SK-N-SH treated with all-trans-retinoic acid at 6 μM for 48 hours (cell line): ENCODE results near the gene SRBD1.

Experiments used
- CREB5 ChIP-seq: fragments of 250-450 bp; sonication (Bioruptor Pico); IDR thresholded peaks from 2 replicates; pipeline ENCODE4 v1.5.1; 2020; ENCODE audit warnings: low read depth, mild to moderate bottlenecking, moderate library complexity
- CSDC2 ChIP-seq: fragments of 250-450 bp; sonication (Bioruptor Pico); IDR thresholded peaks from 2 replicates; pipeline ENCODE4 v1.5.0; 2020; ENCODE audit warnings: mild to moderate bottlenecking, moderate library complexity
- GLIS3 ChIP-seq: fragments of 250-450 bp; sonication (Bioruptor Pico); IDR thresholded peaks from 2 replicates; pipeline ENCODE4 v1.5.0; 2020; ENCODE audit warnings: mild to moderate bottlenecking, moderate library complexity
- ISL1 ChIP-seq: fragments of 250-450 bp; sonication (Bioruptor Pico); IDR thresholded peaks from 2 replicates; pipeline ENCODE4 v2.1.2; 2022; ENCODE audit warnings: mild to moderate bottlenecking, moderate library complexity
- OSR1 ChIP-seq: fragments of 250-450 bp; sonication (Bioruptor Pico); IDR thresholded peaks from 2 replicates; pipeline ENCODE4 v1.8.0; 2022; ENCODE audit warnings: moderate library complexity, mild to moderate bottlenecking, inconsistent platforms
- PATZ1 ChIP-seq: fragments of 250-450 bp; sonication (Bioruptor Pico); IDR thresholded peaks from 2 replicates; pipeline ENCODE4 v1.8.0; 2020; ENCODE audit warnings: mild to moderate bottlenecking, moderate library complexity, borderline replicate concordance
- POU6F1 ChIP-seq: fragments of 250-450 bp; sonication (Bioruptor Pico); IDR thresholded peaks from 2 replicates; pipeline ENCODE4 v1.8.0; 2021; ENCODE audit warnings: low read depth, mild to moderate bottlenecking, moderate library complexity, borderline replicate concordance
- RARB ChIP-seq: fragments of 250-450 bp; sonication (Bioruptor Pico); IDR thresholded peaks from 2 replicates; pipeline ENCODE4 v1.8.0; 2021; ENCODE audit warnings: mild to moderate bottlenecking, moderate library complexity
- SNAI2 ChIP-seq: fragments of 250-450 bp; sonication (Bioruptor Pico); IDR thresholded peaks from 2 replicates; pipeline ENCODE4 v1.5.0; 2020; ENCODE audit warnings: mild to moderate bottlenecking, moderate library complexity
- TSHZ2 ChIP-seq: fragments of 250-450 bp; sonication (Bioruptor Pico); IDR thresholded peaks from 2 replicates; pipeline ENCODE4 v1.5.0; 2020; ENCODE audit warnings: mild to moderate bottlenecking, moderate library complexity
- ZC3H10 ChIP-seq: fragments of 250-450 bp; sonication (Bioruptor Pico); IDR thresholded peaks from 2 replicates; pipeline ENCODE4 v1.5.1; 2021; ENCODE audit warnings: mild to moderate bottlenecking, moderate library complexity
- ZFP3 ChIP-seq: fragments of 250-450 bp; sonication (Bioruptor Pico); IDR thresholded peaks from 2 replicates; pipeline ENCODE4 v1.5.0; 2020; ENCODE audit warnings: mild to moderate bottlenecking, moderate library complexity
- ZFP30 ChIP-seq: fragments of 450-650 bp; formaldehyde crosslinking; IDR thresholded peaks from 2 replicates; pipeline ENCODE4 v1.5.0; 2022; ENCODE audit warnings: mild to moderate bottlenecking, moderate library complexity
- ZNF70 ChIP-seq: fragments of 450-650 bp; formaldehyde crosslinking; IDR thresholded peaks from 2 replicates; pipeline ENCODE4 v1.5.0; 2020; ENCODE audit warnings: mild to moderate bottlenecking, moderate library complexity

- TF ChIP-seq OSR1 (no peak), ISL1 (CRISPR knock-in tag) (no peak), ZFP30 (CRISPR knock-in tag) (no peak), ZFP3 (CRISPR knock-in tag) (no peak), TSHZ2 (no peak), ZNF70 (CRISPR knock-in tag) (no peak), POU6F1 (CRISPR knock-in tag) (no peak), ZC3H10 (CRISPR knock-in tag) (no peak), PATZ1 (CRISPR knock-in tag) (no peak), CSDC2 (CRISPR knock-in tag) (no peak), SNAI2 (no peak), RARB (CRISPR knock-in tag) (no peak), CREB5 (CRISPR knock-in tag) (no peak), GLIS3 (CRISPR knock-in tag) (no peak)
Measured at GRCh38 chr2:45379399-45380087, 231.5 kb downstream of the SRBD1 start.
